Mesenchymal stem cell (in vitro differentiated cells and primary cell): ENCODE results near the gene POLR1E.
"Not testable (repeated sequence)": the region's sequence is repeated elsewhere in the genome, so short reads cannot be mapped to it uniquely, and the experiment has no call there.

Experiments used
- DNase-seq: peaks from one replicate; pipeline ENCODE4 v3.0.0-alpha.2; 2013
- H2AFZ ChIP-seq: one replicate; pipeline ENCODE4 v1.6.1; 2013; ENCODE audit warnings: low read depth, mild to moderate bottlenecking, control low read depth, inconsistent platforms, low read length, moderate library complexity
- H2AK5ac ChIP-seq: 2 replicates; pipeline ENCODE4 v1.6.1; 2013; ENCODE audit warnings: low read length, moderate library complexity, mild to moderate bottlenecking, inconsistent platforms; ENCODE audit not compliant: severe bottlenecking
- H2BK120ac ChIP-seq: one replicate; pipeline ENCODE4 v1.6.1; 2013; ENCODE audit warnings: low read depth, mild to moderate bottlenecking, inconsistent platforms, low read length, moderate library complexity
- H2BK12ac ChIP-seq, 2 experiments: one replicate each; pipeline ENCODE4 v1.6.1; 2013; ENCODE audit warnings: inconsistent platforms in 2 of 2, low read length in 2 of 2, mild to moderate bottlenecking in 2 of 2, moderate library complexity in 2 of 2, control low read depth in 1 of 2
- H2BK15ac ChIP-seq: one replicate; pipeline ENCODE4 v1.6.1; 2013; ENCODE audit warnings: mild to moderate bottlenecking, low read depth, inconsistent platforms; ENCODE audit not compliant: poor library complexity, severe bottlenecking
- H2BK5ac ChIP-seq: 2 replicates; pipeline ENCODE4 v1.6.1; 2013; ENCODE audit warnings: low read depth, mild to moderate bottlenecking, low read length, control low read depth, inconsistent platforms; ENCODE audit not compliant: poor library complexity, severe bottlenecking
- H3K14ac ChIP-seq, 2 experiments: one replicate each; pipeline ENCODE4 v1.6.1; 2013; ENCODE audit warnings: inconsistent platforms in 2 of 2, low read length in 2 of 2, control low read depth in 1 of 2, mild to moderate bottlenecking in 1 of 2, moderate library complexity in 1 of 2
- H3K18ac ChIP-seq, 2 experiments: one replicate each; pipeline ENCODE4 v1.6.1; 2013; ENCODE audit warnings: inconsistent platforms in 2 of 2, low read length in 2 of 2, control low read depth in 1 of 2, low read depth in 1 of 2, mild to moderate bottlenecking in 1 of 2
- H3K23ac ChIP-seq, 2 experiments: one replicate each; pipeline ENCODE4 v1.6.1; 2013; ENCODE audit warnings: inconsistent platforms in 2 of 2, low read length in 2 of 2, mild to moderate bottlenecking in 2 of 2, moderate library complexity in 2 of 2, control low read depth in 1 of 2
- H3K27ac ChIP-seq: 2 replicates; pipeline ENCODE4 v1.5.1; 2013; ENCODE audit warnings: mild to moderate bottlenecking, moderate library complexity, low read length, control low read depth, inconsistent platforms; ENCODE audit not compliant: poor library complexity, severe bottlenecking
- H3K27me3 ChIP-seq, 2 experiments: 2 replicates each; pipeline versions ENCODE4 v1.6.1 to v1.7.0; 2013; ENCODE audit warnings: low read length in 2 of 2, mild to moderate bottlenecking in 2 of 2, moderate library complexity in 2 of 2, control low read depth in 1 of 2, inconsistent platforms in 1 of 2; ENCODE audit not compliant: control insufficient read depth in 1 of 2, insufficient read depth in 1 of 2
- H3K36me3 ChIP-seq, 2 experiments: 2 replicates each; pipeline versions ENCODE4 v1.6.1 to v1.7.0; 2013; ENCODE audit warnings: low read length in 2 of 2, control low read depth in 1 of 2, inconsistent platforms in 1 of 2, low read depth in 1 of 2, mild to moderate bottlenecking in 1 of 2; ENCODE audit not compliant: insufficient read depth in 2 of 2, control insufficient read depth in 1 of 2
- H3K4ac ChIP-seq, 2 experiments: one replicate each; pipeline ENCODE4 v1.6.1; 2013; ENCODE audit warnings: inconsistent platforms in 2 of 2, low read length in 2 of 2, mild to moderate bottlenecking in 2 of 2, moderate library complexity in 2 of 2, control low read depth in 1 of 2, low read depth in 1 of 2
- H3K4me1 ChIP-seq: 2 replicates; pipeline ENCODE4 v1.6.1; 2013; ENCODE audit warnings: low read depth, low read length, control low read depth; ENCODE audit not compliant: control insufficient read depth, insufficient read depth
- H3K4me2 ChIP-seq: 2 replicates; pipeline ENCODE4 v1.6.1; 2013; ENCODE audit warnings: low read length, mild to moderate bottlenecking, inconsistent platforms; ENCODE audit not compliant: poor library complexity, severe bottlenecking
- H3K4me3 ChIP-seq, 2 experiments: 2 replicates each; pipeline versions ENCODE4 v1.5.1 to v1.7.0; 2013; ENCODE audit warnings: low read length in 2 of 2, mild to moderate bottlenecking in 2 of 2, control low read depth in 1 of 2, low read depth in 1 of 2; ENCODE audit not compliant: insufficient read depth in 1 of 2
- H3K79me1 ChIP-seq: replicated peaks from 2 replicates; pipeline ENCODE4 v1.6.1; 2013; ENCODE audit warnings: mild to moderate bottlenecking, control low read depth, low read length, inconsistent platforms; ENCODE audit not compliant: poor library complexity, severe bottlenecking
- H3K9ac ChIP-seq: 2 replicates; pipeline ENCODE4 v1.7.0; 2013; ENCODE audit warnings: mild to moderate bottlenecking, low read length, moderate library complexity
- H3K9me3 ChIP-seq: 2 replicates; pipeline ENCODE4 v1.7.0; 2013; ENCODE audit warnings: mild to moderate bottlenecking, low read length; ENCODE audit not compliant: control insufficient read depth
- H4K8ac ChIP-seq: one replicate; pipeline ENCODE4 v1.6.1; 2013; ENCODE audit warnings: inconsistent platforms, mild to moderate bottlenecking, low read length, moderate library complexity
- H4K91ac ChIP-seq: one replicate; pipeline ENCODE4 v1.6.1; 2013; ENCODE audit warnings: mild to moderate bottlenecking, low read length, inconsistent platforms
- WGBS: methylation state at CpG from one replicate; pipeline ENCODE4 v1.1.7; 2013; ENCODE audit warnings: mixed read lengths; 5-methylcytosine and 5-hydroxymethylcytosine counted together

The POLR1E gene

DNA sequence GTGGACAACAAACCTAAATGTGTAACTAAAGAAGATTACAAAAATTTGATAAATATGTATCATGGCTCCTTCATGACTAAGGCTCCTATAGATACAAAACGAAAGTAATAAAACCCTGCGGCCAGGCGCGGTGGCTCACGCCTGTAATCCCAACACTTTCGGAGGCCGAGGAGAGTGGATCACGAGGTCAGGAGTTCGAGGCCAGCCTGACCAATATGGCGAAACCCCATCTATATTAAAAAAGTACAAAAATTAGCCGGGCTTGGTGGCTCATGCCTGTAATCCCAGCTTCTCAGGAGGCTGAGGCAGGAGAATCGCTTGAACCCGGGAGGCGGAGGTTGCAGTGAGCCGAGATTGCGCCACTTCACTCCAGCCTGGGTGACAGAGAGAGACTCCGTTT lies 18.2 kb upstream of the POLR1E start:
- 97% methylated on average over 14 of the region's 17 CpGs for WGBS
- H2BK12ac ChIP-seq = not testable (repeated sequence)

DNA sequence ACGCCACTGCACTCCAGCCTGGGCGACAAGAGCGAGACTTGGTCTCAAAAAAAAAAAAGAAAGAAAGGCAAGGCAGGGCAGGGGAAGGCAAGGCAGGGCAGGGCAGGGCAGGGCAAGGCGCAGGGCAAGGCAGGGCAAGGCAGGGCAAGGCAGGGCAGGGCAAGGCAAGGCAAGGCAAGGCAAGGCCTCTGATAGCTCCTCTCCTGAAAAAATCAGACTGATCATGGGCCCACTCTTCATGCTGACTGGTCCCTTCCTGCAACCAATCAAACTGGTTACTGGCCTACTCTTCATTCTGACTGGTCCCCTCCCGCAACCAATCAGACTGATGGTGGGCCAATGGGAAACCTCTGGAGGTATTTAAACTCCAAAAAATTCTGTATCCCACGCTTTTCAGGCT lies 17.1 kb upstream of the POLR1E start:
- Histone ChIP-seq H4K91ac (peak overlapping the region; percentile 89), H2BK120ac (no peak overlapping the region), H2BK5ac (no peak overlapping the region), H3K9me3 (no peaks in the 10 kb centered on the region), H2BK15ac (no peak overlapping the region), H2BK12ac (no peak overlapping the region), H3K23ac (no peak overlapping the region), H3K4me3 (no peak overlapping the region), H3K79me1 (no peaks in the 10 kb centered on the region), H3K14ac (no peak overlapping the region), H4K8ac (no peak overlapping the region), H2AFZ (no peak overlapping the region), H3K4me1 (peaks cover 6% of the 10 kb centered on the region), H3K4me2 (no peak overlapping the region), H3K27me3 (no peaks in the 10 kb centered on the region), H3K18ac (no peak overlapping the region), H3K27ac (no peak overlapping the region), H3K36me3 (no peaks in the 10 kb centered on the region), H2AK5ac (no peak overlapping the region), H3K4ac (no peak overlapping the region), H3K9ac (no peak overlapping the region)
- no peak for DNase-seq
- 100% methylated on average over 6 of the region's 6 CpGs for WGBS

More for the DNA sequence above, 18.2 kb upstream of the POLR1E start:
- not testable (repeated sequence) for H3K14ac ChIP-seq, DNase-seq, H3K18ac ChIP-seq, H3K9ac ChIP-seq, H4K8ac ChIP-seq, H3K4me1 ChIP-seq, H2BK120ac ChIP-seq, H2BK5ac ChIP-seq, H3K79me1 ChIP-seq, H3K4ac ChIP-seq, H2AK5ac ChIP-seq, H3K4me3 ChIP-seq, H2BK15ac ChIP-seq, H2AFZ ChIP-seq, H3K23ac ChIP-seq, H3K27ac ChIP-seq, H3K4me2 ChIP-seq, H3K36me3 ChIP-seq, H3K27me3 ChIP-seq, H3K9me3 ChIP-seq, H4K91ac ChIP-seq

DNA sequence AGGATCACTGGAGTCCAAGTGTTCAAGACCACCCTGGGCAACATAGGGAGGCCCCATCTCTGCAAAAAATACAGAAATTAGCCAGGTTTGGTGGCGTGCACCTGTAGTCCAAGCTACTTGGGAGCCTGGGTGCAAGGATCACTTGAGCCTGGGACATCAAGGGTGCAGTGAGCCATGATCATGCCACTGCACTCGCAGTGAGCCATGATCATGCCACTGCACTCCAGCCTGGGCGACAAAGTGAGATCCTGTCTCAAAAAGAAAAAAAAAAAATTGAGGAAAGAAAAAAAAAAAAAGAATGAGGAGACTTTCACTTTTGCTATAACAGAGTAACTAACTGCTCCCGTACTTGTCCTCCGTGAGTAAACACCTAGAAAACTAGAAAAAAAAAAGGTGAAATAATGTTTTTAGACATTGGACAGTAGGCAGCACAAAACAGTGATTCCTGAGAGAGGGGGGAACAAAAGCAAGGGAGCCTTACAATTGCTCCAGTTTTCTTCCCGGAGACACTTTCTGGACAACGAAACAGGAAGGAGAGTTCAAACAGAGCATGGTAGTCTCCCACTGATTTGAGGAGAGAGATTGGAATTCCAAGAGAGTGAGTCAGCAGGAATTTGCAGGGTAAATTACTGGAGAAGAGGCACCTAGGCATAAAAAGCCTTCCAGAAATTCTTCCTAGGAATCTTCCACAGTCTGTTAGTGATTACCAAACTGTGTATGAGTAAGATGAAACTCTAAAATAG lies 13.6 kb upstream of the POLR1E start:
- H3K4ac ChIP-seq = peak overlapping the region in 1 of 2 experiments; percentile 5
- H3K23ac ChIP-seq = no peak overlapping the region
- no peaks in the 10 kb centered on the region for H3K79me1 ChIP-seq
- H2BK120ac ChIP-seq = no peak overlapping the region
- H4K8ac ChIP-seq = peak overlapping the region; percentile 77
- peak overlapping the region in 1 of 2 experiments; percentile 5 for H3K14ac ChIP-seq
- peak overlapping the region in 1 of 2 experiments; percentile 74 for H3K4me3 ChIP-seq
- 17% methylated on average over 6 of the region's 7 CpGs for WGBS
- H3K4me2 ChIP-seq = peak overlapping the region; percentile 2
- H3K27ac ChIP-seq = peak overlapping the region; percentile 88
- H3K9me3 ChIP-seq = peaks cover 4% of the 10 kb centered on the region
- H4K91ac ChIP-seq = peak overlapping the region; percentile 44
- peaks cover 6% of the 10 kb centered on the region for H3K4me1 ChIP-seq
- H2AK5ac ChIP-seq = peak overlapping the region; percentile 99
- peak; percentile 93 for DNase-seq
- peaks cover 0 to under 1% of the 10 kb centered on the region in 2 experiments for H3K27me3 ChIP-seq
- H3K36me3 ChIP-seq = no peaks in the 10 kb centered on the region
- H2AFZ ChIP-seq = no peak overlapping the region
- peak overlapping the region; percentile 49 to 71 for H2BK12ac ChIP-seq
- H3K9ac ChIP-seq = peak overlapping the region; percentile 94
- H3K18ac ChIP-seq = peak overlapping the region in 1 of 2 experiments; percentile 23
- peak overlapping the region; percentile 9 for H2BK5ac ChIP-seq
- no peak overlapping the region for H2BK15ac ChIP-seq

DNA sequence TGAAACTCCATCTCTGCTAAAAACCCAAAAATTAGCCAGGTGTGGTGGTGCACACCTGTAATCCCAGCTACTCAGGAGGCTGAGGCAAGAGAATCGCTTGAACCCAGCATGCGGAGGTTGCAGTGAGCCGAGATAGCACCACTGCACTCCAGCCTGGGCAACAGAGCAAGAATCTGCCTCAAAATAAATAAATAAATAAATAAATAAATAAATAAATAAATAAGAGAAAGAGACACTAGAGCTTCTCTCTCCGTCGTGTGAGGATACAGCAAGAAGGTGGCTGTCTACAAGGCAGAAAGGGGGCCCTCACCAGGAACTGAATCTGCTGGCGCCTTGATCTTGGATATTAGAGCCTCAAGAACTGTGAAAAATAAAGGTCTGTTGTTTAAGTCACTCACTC lies 11.8 kb upstream of the POLR1E start:
- H3K4me3 ChIP-seq, H3K14ac ChIP-seq, H3K9ac ChIP-seq, H2BK120ac ChIP-seq, H2BK12ac ChIP-seq, H3K9me3 ChIP-seq, H4K8ac ChIP-seq, H3K4me1 ChIP-seq, H3K4ac ChIP-seq, H3K27me3 ChIP-seq, DNase-seq, H3K36me3 ChIP-seq, H2AK5ac ChIP-seq, H2AFZ ChIP-seq, H4K91ac ChIP-seq, H3K27ac ChIP-seq, H2BK15ac ChIP-seq, H3K79me1 ChIP-seq, H3K18ac ChIP-seq, H3K23ac ChIP-seq, H3K4me2 ChIP-seq, H2BK5ac ChIP-seq: not testable (repeated sequence)
- WGBS = 41% methylated on average over 2 of the region's 6 CpGs
